Inflammatory macrophage treated with lipopolysaccharide for 1 hour (primary cell): ENCODE measurements around the gene ENOX2.
A peak's percentile ranks its signal among the peaks of the same experiment; 100 is the strongest.
"Not testable (repeated sequence)": the region's sequence is repeated elsewhere in the genome, so short reads cannot be mapped to it uniquely, and the experiment has no call there.

Source experiments
- DNase-seq, 2 donors: peaks; one replicate each; pipeline ENCODE4 v3.0.0-alpha.2; 2020 to 2022

ENOX2 gene, protein sequence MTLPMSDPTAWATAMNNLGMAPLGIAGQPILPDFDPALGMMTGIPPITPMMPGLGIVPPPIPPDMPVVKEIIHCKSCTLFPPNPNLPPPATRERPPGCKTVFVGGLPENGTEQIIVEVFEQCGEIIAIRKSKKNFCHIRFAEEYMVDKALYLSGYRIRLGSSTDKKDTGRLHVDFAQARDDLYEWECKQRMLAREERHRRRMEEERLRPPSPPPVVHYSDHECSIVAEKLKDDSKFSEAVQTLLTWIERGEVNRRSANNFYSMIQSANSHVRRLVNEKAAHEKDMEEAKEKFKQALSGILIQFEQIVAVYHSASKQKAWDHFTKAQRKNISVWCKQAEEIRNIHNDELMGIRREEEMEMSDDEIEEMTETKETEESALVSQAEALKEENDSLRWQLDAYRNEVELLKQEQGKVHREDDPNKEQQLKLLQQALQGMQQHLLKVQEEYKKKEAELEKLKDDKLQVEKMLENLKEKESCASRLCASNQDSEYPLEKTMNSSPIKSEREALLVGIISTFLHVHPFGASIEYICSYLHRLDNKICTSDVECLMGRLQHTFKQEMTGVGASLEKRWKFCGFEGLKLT

DNA sequence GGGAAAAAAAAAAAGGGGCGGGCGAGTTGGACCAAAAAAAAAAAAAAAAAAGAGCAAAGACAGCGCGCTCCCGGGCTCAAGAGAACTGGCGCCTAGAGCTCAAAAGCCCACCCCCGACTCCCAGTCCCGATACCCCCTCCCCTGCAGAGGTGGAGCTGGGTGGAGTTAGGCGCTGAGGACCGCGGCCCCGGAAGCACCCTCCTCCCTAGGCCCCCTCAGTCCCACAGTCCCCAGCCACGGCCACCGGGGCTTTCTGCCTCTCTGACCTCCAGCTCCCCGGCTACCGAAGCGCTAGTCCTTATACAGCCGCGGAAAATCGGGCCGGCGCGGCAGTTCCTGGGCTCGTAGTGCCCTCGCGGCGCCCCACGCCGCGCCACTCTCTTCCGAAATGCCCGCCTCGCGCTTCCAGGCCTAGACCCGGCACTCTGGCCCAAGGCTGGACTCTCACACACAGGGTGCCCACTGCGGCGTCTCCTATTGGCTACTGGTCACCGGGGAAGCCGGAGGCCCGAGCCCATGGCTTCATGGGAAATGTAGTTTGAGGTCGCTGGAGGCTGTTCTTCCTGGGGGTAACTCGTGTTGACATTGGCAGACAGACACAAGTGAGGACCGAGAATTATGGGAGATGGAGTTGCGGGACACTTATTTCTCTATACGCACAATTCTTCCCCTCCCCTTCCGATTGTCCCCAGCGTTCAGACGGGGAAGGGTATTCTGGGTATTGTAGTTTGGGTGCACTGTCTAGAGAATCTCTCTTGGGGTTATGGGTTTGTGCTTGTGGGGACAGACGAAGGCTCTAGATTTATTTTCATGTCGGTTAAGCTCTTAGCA lies at the start of gene ENOX2:
TSS of gene ENOX2 (minus strand) at position 427 of the 831 bp plus-strand sequence. CDS start 199,993 bp downstream, outside the sequence.
- peak; percentile 84 to 92 for DNase-seq

DNA sequence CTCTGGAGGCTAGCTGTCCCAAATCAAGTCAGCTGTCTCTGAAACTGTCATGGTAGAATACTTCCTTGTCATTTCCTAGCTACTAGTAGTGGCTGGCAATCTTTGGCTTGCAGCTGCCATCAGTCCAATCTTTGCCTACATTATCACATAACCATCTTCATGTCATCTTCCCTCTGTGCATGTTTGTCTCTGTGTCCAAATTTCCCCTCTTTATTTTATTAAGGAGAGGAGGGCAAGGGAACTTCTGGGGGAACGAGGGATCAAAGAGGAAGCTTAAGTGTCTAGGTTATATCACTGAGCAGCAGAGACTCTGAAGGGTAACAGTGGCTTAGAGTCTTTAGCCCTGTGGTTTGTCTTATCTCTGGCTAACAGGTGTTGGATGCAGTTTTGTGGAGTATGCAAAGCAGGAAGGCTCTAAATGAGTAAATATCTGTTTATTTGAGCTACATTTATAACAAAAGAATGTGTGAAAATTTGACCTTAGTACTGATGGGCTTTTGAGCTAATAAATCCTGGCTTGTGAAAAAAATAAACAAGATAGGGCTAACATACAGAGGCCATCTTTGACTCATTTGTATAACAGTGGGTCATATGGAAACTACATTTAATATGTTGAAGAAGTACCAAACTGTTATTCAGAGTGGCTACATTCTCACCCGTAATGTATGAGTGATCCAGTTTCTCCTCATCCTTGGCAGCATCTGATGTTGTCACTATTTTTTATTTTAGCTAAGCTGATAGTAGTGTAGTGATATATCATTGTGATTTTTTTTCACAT lies 49.4 kb upstream of the ENOX2 start:
- DNase-seq: no peak

DNA sequence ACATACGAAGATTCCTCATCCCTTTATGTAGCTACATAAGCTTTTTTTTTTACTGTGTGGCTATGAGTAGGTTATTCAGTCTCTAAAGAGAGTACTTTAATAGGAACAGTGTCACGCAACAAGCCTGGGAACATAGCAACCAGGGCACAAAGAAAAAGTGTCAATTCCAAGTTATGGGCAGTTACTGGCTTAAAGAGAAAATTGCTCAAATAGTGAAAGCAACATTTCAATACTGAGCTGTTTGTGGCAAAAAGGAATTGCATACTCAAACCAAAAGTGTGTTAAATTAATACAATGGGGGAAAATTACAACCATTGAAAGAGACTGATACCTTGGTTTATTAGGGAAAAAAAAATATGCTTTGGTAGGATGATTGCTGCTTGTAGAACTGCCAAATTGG lies 41.2 kb upstream of the ENOX2 start:
- DNase-seq: no peak

DNA sequence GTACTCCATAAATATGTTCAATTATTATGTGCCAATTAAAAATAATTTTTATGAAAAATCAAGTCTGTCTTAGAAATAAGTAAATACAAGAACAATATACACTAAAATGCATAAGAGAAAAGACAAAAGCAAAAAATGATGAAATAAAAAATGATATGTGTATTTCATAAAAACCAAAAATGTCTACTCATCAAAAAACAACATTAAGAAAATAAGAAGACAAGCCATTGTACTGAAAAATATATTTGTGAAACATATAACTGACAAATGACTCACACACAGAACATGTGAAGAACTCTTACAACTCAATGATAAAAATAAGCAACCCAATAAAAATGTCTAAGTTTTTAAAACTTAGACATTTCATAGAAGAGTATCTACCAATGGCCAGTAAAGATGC lies 34.1 kb upstream of the ENOX2 start:
- no peak for DNase-seq

DNA sequence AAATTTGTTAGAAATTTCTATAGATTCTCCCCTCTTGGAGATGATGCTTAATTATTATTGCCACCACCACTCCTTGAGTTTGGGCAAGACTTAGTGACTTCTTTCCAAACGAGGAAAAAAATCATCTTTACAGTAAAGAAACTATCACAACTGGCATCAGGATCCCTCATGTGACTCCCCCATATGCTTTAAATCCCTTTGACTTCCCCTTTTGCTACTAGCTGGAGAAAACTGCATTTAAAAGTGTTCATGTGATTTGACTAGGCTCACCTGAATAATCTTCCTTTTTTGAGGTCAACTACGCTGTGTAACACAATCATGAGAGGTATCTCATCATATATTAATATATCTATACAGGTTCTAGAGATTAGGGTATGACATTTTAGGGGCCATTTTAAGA lies 30.3 kb upstream of the ENOX2 start:
- no peak for DNase-seq

DNA sequence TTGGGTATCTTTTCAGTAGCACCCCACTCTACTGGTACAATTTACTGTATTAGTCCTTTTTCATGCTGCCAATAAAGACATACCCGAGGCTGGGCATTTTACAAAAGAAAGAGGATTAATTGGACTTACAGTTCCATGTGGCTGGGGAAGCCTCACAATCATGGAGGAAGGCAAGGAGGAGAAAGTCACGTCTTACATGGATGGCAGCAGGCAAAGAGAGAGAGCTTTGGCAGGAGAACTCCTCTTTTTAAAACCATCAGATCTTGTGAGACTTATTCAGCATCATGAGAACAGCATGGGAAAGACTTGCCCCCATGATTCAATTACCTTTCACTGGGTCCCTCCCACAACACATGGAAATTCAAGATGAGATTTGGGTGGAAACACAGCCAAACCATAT lies 17.4 kb upstream of the ENOX2 start:
- not testable (repeated sequence) for DNase-seq

DNA sequence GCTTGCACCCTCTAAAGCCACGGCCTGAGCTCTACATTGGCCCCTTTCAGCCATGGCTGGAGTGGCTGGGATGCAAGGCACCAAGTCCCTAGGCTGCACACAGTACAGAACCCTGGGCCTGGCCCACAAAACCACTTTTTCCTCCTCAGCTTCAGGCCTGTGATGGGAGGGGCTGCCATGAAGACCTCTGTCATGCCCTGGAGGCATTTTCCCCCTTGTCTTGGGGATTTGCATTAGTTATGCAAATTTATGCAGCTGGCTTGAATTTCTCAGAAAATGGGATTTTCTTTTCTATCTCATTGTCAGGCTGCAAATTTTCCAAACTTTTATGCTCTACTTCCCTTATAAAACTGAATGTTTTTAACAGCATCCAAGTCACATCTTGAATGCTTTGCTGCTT lies 16.7 kb upstream of the ENOX2 start:
- DNase-seq: not testable (repeated sequence)

DNA sequence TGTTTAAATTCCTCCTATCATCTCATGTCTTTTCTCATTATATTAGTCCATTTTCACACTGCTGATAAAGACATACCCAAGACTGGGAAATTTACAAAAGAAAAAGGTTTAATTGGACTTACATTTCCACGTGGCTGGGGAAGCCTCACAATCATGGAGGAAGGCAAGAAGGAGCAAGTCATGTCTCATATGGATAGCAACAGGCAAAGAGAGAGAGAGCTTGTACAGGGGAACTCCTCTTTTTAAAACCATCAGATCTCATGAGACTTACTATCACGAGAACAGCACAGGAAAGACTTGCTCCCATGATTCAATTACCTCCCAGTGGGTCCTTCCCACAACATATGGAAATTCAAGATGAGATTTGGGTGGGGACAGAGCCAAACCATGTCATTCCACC lies 15.5 kb upstream of the ENOX2 start:
- not testable (repeated sequence) for DNase-seq

DNA sequence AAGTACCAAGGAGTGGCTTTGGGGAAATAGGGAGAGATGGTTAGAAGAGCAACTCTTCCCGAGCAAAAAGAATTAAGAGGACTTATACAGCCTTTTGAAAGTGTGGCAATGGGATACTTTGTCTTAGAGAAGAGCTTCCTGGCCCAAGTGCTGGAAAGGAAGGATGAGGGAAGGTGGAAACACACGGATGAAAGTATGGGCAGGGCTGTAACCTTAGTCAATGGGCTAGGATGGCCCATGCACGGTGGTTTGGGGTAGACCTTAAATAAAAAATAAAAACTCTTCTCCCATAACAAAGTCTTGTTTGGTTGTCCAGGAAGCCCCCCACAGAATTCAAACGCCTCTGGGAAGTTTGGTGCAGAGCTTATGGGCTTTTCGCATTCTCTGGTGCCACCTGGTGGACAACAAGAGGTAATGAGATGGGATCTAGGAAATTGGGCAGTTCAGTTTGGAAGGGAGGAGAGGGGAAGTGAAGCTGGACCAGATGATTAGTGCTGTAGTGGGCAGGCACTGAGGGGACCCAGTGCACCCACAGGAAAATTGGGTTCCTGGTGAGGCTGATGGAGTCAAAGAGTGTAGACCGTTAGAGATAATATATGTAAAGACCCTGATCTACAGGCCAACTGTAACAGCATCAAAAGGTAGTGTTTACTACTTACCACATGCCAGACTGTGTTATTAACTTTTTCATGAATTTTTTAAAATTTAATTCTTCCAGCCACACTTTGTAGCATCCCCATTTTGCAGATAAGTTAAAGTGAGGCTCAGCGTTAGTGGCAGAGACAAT lies 13.8 kb upstream of the ENOX2 start:
- peak; percentile 25 to 56 for DNase-seq

DNA sequence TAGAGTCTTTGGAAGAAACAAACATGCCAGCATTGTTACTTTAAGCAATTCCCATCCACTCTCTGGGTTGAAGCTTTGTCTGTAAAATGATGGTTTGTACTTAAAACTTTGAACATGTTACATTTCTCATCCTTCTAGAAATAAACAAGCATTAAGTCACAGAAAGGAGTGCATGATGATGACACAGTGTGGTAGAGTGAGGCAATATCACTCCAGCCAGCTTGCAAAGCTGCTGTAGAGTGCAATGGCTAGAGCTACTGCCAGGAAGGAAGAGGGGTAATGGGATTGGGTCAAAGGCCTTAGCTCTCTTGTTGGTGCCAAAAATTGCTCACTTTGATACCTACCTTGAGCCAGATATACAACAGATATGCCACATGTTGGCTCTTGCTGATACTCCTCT lies 12.3 kb upstream of the ENOX2 start:
- peak; percentile 4 to 10 for DNase-seq

DNA sequence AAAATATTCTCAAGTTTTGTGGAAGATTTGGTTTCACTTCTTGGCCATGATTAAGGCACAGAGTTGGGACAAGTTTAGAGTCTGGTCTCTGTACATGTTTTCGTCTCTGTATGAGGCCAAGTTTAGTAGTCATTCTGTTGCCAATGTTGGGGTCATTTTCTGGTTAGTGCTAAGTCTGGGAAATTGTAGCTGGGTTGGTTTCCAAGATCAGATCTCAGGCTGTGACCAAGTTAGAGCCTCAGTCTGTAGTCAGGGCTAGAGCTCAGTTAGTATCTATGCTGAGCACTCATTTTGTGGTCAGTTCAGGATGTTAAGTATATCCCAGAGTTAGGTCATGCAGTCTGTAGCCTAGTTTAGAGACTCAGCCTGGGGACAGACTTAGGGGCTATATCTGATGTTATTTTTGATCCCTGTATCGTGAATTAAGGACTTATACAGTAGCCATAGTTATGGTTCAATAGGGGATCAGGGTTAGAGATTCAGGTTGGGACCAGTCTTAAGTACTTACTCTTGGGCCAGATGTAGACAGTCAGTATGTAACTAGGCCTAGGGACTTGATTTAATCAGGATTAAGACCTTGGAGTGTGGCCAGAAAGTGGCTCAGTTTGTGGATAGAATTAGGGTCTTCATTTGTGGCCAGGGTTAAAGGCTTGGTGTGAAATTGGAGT lies 6.6 kb upstream of the ENOX2 start:
- DNase-seq: no peak

DNA sequence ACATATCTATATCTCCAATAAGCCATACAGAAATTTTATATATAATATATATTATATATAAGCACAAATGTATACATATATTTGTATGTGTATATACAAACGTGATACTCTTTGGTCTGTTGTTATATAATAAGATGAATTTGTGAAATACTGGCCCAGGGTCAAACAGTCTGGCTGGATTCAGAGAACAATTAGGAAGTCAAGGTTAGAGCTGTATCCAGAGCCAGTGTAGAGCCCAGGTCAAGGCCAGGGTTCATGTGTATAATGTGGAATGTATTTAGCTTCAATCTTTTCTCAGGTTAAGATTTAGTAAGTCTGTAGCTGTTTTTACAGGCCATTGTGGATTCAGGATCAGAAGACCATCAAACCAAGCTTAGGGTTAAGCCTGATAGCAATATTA lies 3.8 kb upstream of the ENOX2 start:
- no peak for DNase-seq

DNA sequence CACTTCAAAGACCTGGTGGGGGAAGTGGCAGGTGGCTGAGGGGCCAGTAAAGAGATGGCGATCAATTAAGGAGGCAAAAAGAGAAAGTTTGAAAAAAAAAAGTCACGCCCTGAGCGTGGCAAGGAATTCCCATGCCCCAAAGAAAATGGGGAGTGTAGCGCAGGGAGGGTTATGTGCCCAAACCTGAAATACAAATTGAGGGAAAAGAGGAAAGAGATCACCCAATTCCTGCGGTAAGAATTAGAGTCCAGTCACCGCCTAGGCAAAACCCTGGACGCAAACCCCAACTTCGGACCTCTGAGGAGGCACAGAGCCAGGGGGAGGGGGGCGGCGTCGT lies 595 bp downstream of the ENOX2 start:
- no peak for DNase-seq

DNA sequence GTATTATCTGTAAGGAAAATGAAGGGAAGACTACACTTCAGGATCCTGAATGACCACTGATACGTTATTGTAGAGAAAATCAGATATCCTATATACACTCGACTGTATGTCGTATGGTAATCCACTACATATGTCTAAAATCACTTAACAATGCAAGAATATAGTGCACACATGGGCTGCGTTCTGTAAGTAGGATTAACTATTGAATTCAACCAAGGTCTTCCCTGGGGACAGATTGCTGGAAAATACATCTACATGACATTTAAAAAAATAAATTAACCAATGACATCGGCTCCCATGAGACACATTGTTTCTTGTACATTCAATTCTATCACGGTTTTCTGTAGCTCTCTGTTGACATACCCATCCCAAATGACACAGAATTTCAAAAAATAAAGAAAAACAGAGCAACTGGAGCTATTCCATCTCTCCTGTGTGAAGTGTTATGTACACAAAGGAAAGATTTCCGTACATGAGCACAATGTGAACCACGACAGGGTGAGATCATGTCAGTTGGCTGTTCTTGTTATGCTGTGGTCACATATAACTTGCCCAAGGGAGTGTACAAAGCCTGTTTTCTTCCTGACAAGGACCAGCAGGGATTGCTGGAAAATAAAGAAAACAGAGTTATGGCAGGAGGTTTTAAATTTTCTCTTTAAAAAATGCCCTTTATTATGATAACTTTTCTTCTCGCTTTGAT lies 6.1 kb downstream of the ENOX2 start:
- DNase-seq: no peak

DNA sequence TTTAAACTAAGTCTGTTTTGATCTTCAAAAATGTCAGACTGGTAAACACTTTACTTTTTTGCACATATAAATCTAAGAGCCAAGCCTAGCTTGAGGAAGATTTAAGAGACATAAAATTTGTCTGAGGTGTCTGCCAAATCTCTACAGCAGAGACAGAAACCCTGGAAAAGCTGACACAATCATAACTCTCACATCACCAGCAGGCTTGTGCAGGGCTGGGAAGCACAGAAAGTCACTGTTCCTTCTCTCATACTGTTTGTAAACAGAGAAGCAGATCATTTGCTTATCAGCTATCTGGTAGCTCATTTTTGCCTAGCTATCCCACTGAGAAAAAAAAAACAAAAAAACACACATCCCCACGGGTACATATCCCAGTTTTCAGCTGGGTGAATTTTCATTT lies 7.0 kb downstream of the ENOX2 start:
- no peak for DNase-seq

DNA sequence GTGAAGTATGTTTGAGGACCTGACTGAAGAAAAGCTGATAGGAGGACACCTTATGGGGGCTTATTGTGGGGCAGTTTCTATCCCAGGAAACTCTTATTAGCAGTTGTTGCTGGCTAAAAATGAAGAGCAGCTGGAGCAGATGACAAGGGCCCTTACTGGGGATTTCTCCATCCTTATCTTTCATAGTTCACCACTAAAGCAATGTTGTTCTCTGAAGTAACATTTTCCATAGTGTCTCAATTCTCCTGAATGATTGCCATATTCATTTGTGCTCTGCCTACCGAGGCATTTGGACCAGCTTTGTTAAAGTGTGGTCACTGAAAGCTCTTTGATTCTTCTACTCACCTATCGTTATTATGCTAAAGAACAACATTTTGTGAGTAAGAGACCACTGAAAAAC lies 7.7 kb downstream of the ENOX2 start:
- DNase-seq: no peak

DNA sequence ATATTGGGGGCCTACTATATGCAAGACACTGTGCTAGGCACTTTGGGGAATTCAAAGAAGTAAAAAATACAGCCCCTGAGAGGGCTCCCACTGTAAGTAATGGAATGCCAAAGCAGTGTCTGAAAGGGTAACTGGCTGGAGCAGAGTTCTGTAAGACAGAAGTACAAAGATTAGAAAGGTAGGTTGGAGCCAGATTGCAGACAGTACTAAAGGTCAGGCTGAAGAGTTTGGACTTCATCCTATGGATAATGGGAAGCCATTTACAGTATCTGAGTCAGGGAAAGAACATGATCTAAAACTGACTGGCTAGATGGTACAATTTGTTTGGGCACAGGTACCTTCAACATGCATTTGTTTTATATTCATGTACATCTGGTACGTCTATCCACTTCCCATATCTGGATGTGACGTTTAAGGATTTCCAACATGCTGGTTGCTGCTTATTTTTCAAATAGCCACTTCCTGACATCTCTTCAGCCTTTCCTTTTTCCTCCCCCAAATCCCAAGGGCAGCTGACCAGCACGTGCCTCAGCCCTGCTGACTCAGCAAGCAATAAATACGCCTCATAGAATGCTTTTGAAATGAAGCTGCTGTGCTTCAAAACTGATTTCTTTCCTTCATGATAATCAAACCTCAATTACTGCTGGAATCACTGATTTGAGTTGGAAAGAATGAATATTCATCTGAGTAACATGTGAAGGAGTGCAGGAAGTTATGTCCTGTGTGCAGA lies 9.5 kb downstream of the ENOX2 start:
- no peak for DNase-seq

DNA sequence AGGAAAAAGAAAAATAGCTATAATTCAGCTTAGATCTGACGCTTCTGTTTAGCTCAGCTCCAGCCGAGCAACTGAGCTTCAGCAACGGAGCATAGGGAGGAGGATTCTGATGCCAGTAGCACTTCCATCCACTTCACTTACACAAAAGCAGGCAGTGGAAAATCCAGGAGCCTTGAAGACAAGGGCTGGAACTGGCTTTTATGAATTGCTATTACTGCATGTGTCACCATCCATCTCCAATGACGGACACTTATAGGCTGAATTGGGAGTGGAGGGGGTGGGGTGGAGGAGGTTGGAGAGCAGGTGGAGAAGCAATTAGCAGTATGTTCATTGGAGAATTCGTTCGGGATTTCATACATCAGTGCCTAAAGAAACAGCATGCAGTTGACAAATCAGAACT lies 15.6 kb downstream of the ENOX2 start:
- no peak for DNase-seq

DNA sequence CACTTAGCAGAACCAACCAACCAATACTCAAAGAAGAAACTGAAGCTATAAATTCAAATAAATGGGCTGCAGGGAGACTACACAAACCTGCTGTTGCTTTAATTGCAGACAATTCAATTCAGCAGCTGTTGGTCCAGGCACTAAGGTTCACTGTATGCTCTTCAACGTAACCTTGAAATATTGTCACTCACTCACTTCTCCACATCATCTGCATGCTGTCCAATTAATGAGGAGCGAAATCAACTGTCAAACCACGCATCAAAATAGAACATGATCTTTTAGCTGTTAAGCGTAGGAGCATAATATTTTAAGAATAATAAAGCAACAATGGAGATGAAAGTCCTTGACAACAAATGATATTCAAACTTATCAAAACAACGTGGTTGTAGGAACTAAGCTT lies 17.0 kb downstream of the ENOX2 start:
- DNase-seq: no peak

DNA sequence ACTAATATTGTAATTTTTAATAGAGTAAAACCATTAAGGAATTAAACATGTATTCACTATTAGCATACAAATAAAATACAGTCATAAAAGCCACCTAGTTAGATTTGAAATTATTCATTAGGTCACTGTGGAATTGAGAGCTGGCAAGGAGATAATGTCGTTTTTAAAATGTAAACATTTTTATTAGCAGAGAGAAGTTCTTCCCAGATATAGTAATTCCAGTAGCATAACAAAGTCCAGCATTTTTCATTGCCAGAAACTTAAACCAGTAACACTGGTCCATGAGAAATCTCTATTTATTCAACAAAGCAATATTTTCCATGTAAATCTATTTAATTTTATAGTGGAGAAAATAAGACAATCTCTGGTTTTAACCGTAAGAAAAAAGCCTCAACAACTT lies 17.5 kb downstream of the ENOX2 start:
- no peak for DNase-seq
